GM19023 (cell line): ENCODE results near the gene CUTA.

Experiments used
- ATAC-seq: cut with Tn5 transposase; IDR thresholded peaks from one replicate; pipeline ENCODE4 v1.9.1; 2021; ENCODE audit warnings: mild to moderate bottlenecking, moderate library complexity; ENCODE audit not compliant: unreplicated experiment

Gene CUTA

GRCh38 chr6:33417903-33418689, at the start of gene CUTA:
Gene CUTA (minus strand): TSS chr6:33418107. CDS start chr6:33418000, 107 bp downstream.
- ATAC-seq, result peak; percentile 86

GRCh38 chr6:33467091-33467490, 49.2 kb upstream of the CUTA start:
- ATAC-seq, result no peak

- ATAC-seq, result no peak
These were observed 48.3 kb upstream of the CUTA start for GRCh38 chr6:33466075-33466735.

- no peak for ATAC-seq
These were observed 41.3 kb upstream of the CUTA start for GRCh38 chr6:33459226-33459625.

- ATAC-seq, result no peak
These were observed 40.8 kb upstream of the CUTA start for GRCh38 chr6:33458676-33459075.

GRCh38 chr6:33456156-33456555, 38.2 kb upstream of the CUTA start:
- no peak for ATAC-seq

GRCh38 chr6:33455051-33455450, 37.1 kb upstream of the CUTA start:
- ATAC-seq, result no peak

- peak; percentile 99 for ATAC-seq
These were observed 36.4 kb upstream of the CUTA start, which contains the start of gene ZBTB9 for GRCh38 chr6:33454009-33454946. Gene ZBTB9 (plus strand): TSS chr6:33454576. CDS start chr6:33455101, 525 bp downstream.

- ATAC-seq, result no peak
These were observed 35.6 kb upstream of the CUTA start for GRCh38 chr6:33453393-33454008.

GRCh38 chr6:33452496-33452895, 34.6 kb upstream of the CUTA start:
- ATAC-seq, result no peak

GRCh38 chr6:33451606-33452005, 33.7 kb upstream of the CUTA start:
- ATAC-seq, result no peak

GRCh38 chr6:33450434-33450833, 32.5 kb upstream of the CUTA start:
- ATAC-seq, result no peak

- no peak for ATAC-seq
These were observed 28.4 kb upstream of the CUTA start for GRCh38 chr6:33446356-33446755.

- ATAC-seq, result no peak
These were observed 27.3 kb upstream of the CUTA start for GRCh38 chr6:33445119-33445603.

- ATAC-seq, result no peak
These were observed 26.0 kb upstream of the CUTA start for GRCh38 chr6:33443619-33444504.

GRCh38 chr6:33443025-33443424, 25.1 kb upstream of the CUTA start:
- ATAC-seq, result no peak

- ATAC-seq, result no peak
These were observed 24.4 kb upstream of the CUTA start for GRCh38 chr6:33442283-33442682.

GRCh38 chr6:33441457-33441856, 23.6 kb upstream of the CUTA start:
- ATAC-seq, result no peak

- ATAC-seq, result no peak
These were observed 22.9 kb upstream of the CUTA start for GRCh38 chr6:33440649-33441309.
